KMS-11 (cell line): ENCODE measurements around the gene ERAL1.

Experiments used
- H2AFZ ChIP-seq: fragments of 200-600 bp; sonication (generic); 2 replicates; pipeline ENCODE4 v1.6.1; 2016; ENCODE audit warnings: antibody characterized with exemption, mixed run types, low read depth
- H3K27ac ChIP-seq: fragments of 200-600 bp; sonication (generic); 2 replicates; pipeline ENCODE4 v1.6.1; 2016; ENCODE audit warnings: mild to moderate bottlenecking, mixed run types
- H3K27me3 ChIP-seq: fragments of 200-600 bp; sonication (generic); 2 replicates; pipeline ENCODE4 v1.6.1; 2017; ENCODE audit warnings: mild to moderate bottlenecking, low read depth, mixed run types, moderate library complexity; ENCODE audit not compliant: insufficient read depth
- H3K36me3 ChIP-seq: fragments of 200-600 bp; sonication (generic); 2 replicates; pipeline ENCODE4 v1.6.1; 2017; ENCODE audit warnings: mild to moderate bottlenecking, mixed run types; ENCODE audit not compliant: insufficient read depth
- H3K4me1 ChIP-seq: fragments of 200-600 bp; sonication (generic); 2 replicates; pipeline ENCODE4 v1.6.1; 2016; ENCODE audit warnings: mild to moderate bottlenecking, low read depth, mixed run types; ENCODE audit not compliant: poor library complexity, severe bottlenecking
- H3K4me2 ChIP-seq: fragments of 200-600 bp; sonication (generic); 2 replicates; pipeline ENCODE4 v1.7.0; 2016; ENCODE audit warnings: mild to moderate bottlenecking, mixed run types
- H3K4me3 ChIP-seq: fragments of 200-600 bp; sonication (generic); IDR thresholded peaks from 2 replicates; pipeline ENCODE4 v1.6.1; 2017; ENCODE audit warnings: low read depth, low read length, mixed read lengths; ENCODE audit not compliant: insufficient read depth
- H3K79me2 ChIP-seq: fragments of 200-600 bp; sonication (generic); 2 replicates; pipeline ENCODE4 v1.6.1; 2016; ENCODE audit warnings: low read depth, mixed run types; ENCODE audit not compliant: insufficient read depth
- H3K9ac ChIP-seq: fragments of 200-600 bp; sonication (generic); 2 replicates; pipeline ENCODE4 v1.6.1; 2016; ENCODE audit warnings: mild to moderate bottlenecking, mixed run types
- H4K20me1 ChIP-seq: fragments of 200-600 bp; sonication (generic); 2 replicates; pipeline ENCODE4 v1.6.1; 2016; ENCODE audit warnings: mild to moderate bottlenecking, mixed run types; ENCODE audit not compliant: insufficient read depth
- TF ChIP-seq, protein P1 (sequence below): fragments of 200-600 bp; sonication (generic); conservative IDR thresholded peaks from 2 replicates; pipeline ENCODE4 v1.6.1; 2017; ENCODE audit warnings: low read depth, mild to moderate bottlenecking, antibody characterized with exemption, low read length, moderate library complexity, mixed read lengths

ERAL1 gene

DNA sequence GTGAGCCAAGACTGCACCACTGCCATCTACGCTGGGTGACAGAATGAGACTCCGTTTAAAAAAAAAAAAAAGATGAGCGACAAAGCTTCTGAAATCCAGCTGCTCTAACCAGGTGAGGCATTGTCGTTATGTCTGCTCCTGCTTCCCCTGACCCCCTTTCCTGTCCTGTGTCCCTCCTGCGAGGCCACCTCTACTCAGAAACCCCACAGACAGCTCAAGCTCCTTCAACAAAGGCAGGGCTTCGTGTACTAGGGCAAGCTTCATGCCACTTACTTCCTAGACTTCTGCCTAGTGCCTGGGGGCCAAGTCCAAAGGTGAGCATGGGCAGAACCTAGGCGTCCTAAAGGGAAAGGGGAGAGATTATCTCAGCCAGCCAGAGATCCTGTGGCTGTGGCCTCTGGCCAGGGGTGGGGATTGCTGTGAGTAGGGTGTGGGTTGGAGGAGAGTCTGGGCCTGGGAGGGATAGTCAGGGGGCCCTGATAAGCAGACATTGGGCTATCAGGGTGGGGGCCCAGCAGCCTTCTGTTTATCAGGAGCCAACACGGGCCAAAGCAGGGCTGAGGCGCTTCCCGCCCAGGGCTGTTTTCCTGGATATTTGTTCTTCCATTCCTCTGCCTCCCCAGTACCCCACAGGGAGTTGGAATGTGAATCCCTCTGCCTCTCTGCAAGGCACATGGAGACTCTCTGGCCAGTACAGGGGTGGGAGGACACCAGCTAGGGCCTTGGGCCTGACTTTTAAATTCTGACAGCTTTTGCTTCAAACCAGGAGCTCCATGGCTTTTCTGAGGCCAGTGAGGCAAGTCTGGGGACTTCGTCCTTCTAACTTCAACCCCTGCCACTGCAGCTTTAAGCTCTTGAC, 10.4 kb downstream of the ERAL1 start:
- H3K9ac ChIP-seq = no peak overlapping the region
- no peaks in the 10 kb centered on the region for H3K4me1 ChIP-seq
- no peaks in the 10 kb centered on the region for H4K20me1 ChIP-seq
- TF ChIP-seq, protein P1, sequence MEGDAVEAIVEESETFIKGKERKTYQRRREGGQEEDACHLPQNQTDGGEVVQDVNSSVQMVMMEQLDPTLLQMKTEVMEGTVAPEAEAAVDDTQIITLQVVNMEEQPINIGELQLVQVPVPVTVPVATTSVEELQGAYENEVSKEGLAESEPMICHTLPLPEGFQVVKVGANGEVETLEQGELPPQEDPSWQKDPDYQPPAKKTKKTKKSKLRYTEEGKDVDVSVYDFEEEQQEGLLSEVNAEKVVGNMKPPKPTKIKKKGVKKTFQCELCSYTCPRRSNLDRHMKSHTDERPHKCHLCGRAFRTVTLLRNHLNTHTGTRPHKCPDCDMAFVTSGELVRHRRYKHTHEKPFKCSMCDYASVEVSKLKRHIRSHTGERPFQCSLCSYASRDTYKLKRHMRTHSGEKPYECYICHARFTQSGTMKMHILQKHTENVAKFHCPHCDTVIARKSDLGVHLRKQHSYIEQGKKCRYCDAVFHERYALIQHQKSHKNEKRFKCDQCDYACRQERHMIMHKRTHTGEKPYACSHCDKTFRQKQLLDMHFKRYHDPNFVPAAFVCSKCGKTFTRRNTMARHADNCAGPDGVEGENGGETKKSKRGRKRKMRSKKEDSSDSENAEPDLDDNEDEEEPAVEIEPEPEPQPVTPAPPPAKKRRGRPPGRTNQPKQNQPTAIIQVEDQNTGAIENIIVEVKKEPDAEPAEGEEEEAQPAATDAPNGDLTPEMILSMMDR = no peak
- no peak overlapping the region for H3K27ac ChIP-seq
- H3K4me3 ChIP-seq = no peak overlapping the region
- H2AFZ ChIP-seq = no peak overlapping the region
- no peaks in the 10 kb centered on the region for H3K36me3 ChIP-seq
- H3K79me2 ChIP-seq = no peaks in the 10 kb centered on the region
- no peaks in the 10 kb centered on the region for H3K27me3 ChIP-seq
- no peak overlapping the region for H3K4me2 ChIP-seq

DNA sequence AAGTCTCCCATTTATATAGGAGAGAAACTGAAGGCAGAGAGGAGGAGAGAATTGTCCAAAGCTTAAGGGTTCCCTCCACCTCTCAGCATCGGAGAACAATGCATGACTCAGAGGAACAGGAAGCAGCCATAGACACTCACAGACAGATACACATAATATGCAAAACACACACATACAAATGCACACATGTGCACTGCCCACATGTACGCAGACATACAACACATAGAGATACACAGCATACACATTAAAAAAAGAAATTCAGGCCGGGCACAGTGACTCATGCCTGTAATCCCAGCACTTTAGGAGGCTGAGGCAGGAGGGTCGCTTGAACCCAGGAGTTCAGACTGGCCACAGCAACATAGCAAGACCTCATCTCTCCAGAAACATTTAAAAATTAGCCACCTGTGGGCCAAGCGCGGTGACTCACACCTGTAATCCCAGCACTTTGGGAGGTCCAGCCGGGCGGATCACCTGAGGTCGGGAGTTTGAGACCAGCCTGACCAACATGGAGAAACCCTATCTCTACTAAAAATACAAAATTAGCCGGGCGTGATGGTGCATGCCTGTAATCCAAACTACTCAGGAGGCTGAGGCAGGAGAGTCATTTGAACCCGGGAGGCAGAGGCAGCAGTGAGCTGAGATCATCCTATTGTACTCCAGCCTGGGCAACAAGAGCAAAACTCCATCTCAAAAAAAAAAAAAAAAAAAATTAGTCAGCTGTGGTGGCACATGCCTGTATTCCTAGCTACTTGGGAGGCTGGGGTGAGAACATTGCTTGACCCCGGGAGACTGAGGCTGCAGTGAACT, 11.3 kb downstream of the ERAL1 start:
- TF ChIP-seq, protein P1 = no peak
- no peak overlapping the region for H3K4me2 ChIP-seq

DNA sequence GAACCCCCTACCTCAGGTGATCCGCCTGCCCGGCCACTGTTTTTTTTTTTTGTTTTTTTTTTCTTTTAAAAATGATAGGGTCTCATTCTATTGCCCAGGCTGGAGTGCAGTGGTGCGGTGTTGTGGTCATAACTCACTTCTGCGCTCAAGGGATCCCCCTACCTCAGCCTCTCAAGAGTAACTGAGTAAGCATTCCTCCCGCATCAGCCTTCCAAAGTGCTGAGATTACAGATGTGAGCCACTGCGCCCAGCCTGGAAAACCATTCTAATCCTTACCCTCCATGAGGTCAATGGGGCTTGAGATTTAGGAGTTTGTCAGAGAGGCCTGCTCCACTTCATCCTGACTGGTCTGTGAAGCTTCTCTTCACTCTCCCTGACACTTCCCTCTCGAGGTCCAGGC, 12.5 kb downstream of the ERAL1 start:
- Histone ChIP-seq H3K36me3 (no peaks in the 10 kb centered on the region), H3K9ac (no peak overlapping the region), H3K79me2 (no peaks in the 10 kb centered on the region), H3K4me1 (no peaks in the 10 kb centered on the region), H3K27ac (no peak overlapping the region), H4K20me1 (no peaks in the 10 kb centered on the region), H3K4me2 (no peak overlapping the region), H3K4me3 (no peak overlapping the region), H2AFZ (no peak overlapping the region), H3K27me3 (no peaks in the 10 kb centered on the region)
- TF ChIP-seq, protein P1 = no peak

More for the DNA sequence above, 11.3 kb downstream of the ERAL1 start:
- H3K9ac ChIP-seq = no peak overlapping the region
- no peaks in the 10 kb centered on the region for H3K36me3 ChIP-seq
- no peak overlapping the region for H3K4me3 ChIP-seq
- H3K27ac ChIP-seq = no peak overlapping the region
- no peak overlapping the region for H2AFZ ChIP-seq
- no peaks in the 10 kb centered on the region for H3K79me2 ChIP-seq
- H4K20me1 ChIP-seq = no peaks in the 10 kb centered on the region
- H3K27me3 ChIP-seq = no peaks in the 10 kb centered on the region
- H3K4me1 ChIP-seq = no peaks in the 10 kb centered on the region

DNA sequence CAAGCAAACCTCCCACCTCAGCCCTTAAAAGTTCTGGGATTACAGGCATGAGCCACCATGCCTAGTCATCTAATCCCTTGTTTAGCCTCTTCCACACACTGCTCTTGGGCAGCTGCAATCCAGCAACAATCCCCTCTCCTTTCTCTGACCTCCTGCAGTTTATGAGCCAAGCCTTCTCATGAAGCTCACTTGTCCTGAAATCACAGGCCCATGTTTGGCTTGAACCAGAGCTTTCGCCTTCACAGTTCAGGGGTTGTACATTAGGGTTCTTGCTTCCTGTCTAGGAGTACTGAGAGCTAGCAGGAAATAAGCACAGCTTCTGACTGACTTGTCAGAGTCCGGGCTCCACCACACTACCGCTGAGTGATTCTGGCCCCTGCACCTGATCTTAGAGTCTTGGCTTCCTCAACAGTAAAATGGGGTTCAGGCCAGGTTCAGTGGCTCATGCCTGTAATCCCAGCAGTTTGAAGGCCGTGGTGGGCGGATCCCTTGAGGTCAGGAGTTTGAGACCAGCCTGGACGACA, 16.3 kb downstream of the ERAL1 start:
- Histone ChIP-seq H3K27ac (no peak overlapping the region), H3K9ac (no peak overlapping the region), H3K4me2 (no peak overlapping the region), H3K4me1 (no peaks in the 10 kb centered on the region), H3K27me3 (no peaks in the 10 kb centered on the region), H3K4me3 (no peak overlapping the region), H2AFZ (no peak overlapping the region), H3K79me2 (no peaks in the 10 kb centered on the region), H3K36me3 (no peaks in the 10 kb centered on the region), H4K20me1 (no peaks in the 10 kb centered on the region)
- TF ChIP-seq, protein P1 = no peak
